Measurements from ENCODE around the gene MRPL53. TPM values are rescaled to one million over a fixed set of nuclear protein-coding genes. Genes with fewer than 3 reads are reported as not detected.
A peak's percentile ranks its signal among the peaks of the same experiment; 100 is the strongest.

The MRPL53 gene
- total RNA-seq, 1 donor from 2014 or later = 61.5 TPM

- Mint-ChIP-seq H3K36me3 (ENCODE audit: unreplicated experiment) (peaks cover 9% of the 10 kb centered on the region), H3K4me3 (ENCODE audit: unreplicated experiment) (no peak overlapping the region), H3K4me1 (ENCODE audit: unreplicated experiment) (peaks cover 35% of the 10 kb centered on the region), H3K27ac (ENCODE audit: unreplicated experiment) (no peak overlapping the region), H3K27me3 (ENCODE audit: unreplicated experiment) (peaks cover 50% of the 10 kb centered on the region), H3K9me3 (ENCODE audit: unreplicated experiment) (no peaks in the 10 kb centered on the region)
- DNase-seq (ENCODE audit: extremely low spot score, unreplicated experiment) = no peak
- TF ChIP-seq CTCF (IDR thresholded peaks at IDR 0.05) = no peak
These were observed 37.8 kb upstream of the MRPL53 start for GRCh38 chr2:74510272-74510671.

- Mint-ChIP-seq H3K9me3 (ENCODE audit: unreplicated experiment) (no peaks in the 10 kb centered on the region), H3K27ac (ENCODE audit: unreplicated experiment) (peak overlapping the region; percentile 100), H3K27me3 (ENCODE audit: unreplicated experiment) (peaks cover 41% of the 10 kb centered on the region), H3K4me1 (ENCODE audit: unreplicated experiment) (peaks cover 52% of the 10 kb centered on the region), H3K4me3 (ENCODE audit: unreplicated experiment) (peak overlapping the region; percentile 98), H3K36me3 (ENCODE audit: unreplicated experiment) (peaks cover 20% of the 10 kb centered on the region)
- DNase-seq (ENCODE audit: extremely low spot score, unreplicated experiment) = no peak
- TF ChIP-seq CTCF (IDR thresholded peaks at IDR 0.05) = no peak
These were observed 35.5 kb upstream of the MRPL53 start for GRCh38 chr2:74507926-74508520.

- peaks cover 34% of the 10 kb centered on the region for H3K27me3 Mint-ChIP-seq (ENCODE audit: unreplicated experiment)
These were observed 34.9 kb upstream of the MRPL53 start, which contains the start of gene PCGF1 for GRCh38 chr2:74507145-74507925. TSS of gene PCGF1 (minus strand) at chr2:74507695. CDS start at chr2:74507668, 27 bp downstream.

GRCh38 chr2:74505448-74506246, 33.2 kb upstream of the MRPL53 start:
- Mint-ChIP-seq H3K4me1 (ENCODE audit: unreplicated experiment) (peaks cover 64% of the 10 kb centered on the region), H3K4me3 (ENCODE audit: unreplicated experiment) (peak overlapping the region; percentile 98), H3K27ac (ENCODE audit: unreplicated experiment) (peak overlapping the region; percentile 83), H3K9me3 (ENCODE audit: unreplicated experiment) (no peaks in the 10 kb centered on the region), H3K36me3 (ENCODE audit: unreplicated experiment) (peaks cover 20% of the 10 kb centered on the region), H3K27me3 (ENCODE audit: unreplicated experiment) (peaks cover 27% of the 10 kb centered on the region)
- no peak for DNase-seq (ENCODE audit: extremely low spot score, unreplicated experiment)
- no peak for TF ChIP-seq CTCF (IDR thresholded peaks at IDR 0.05)

More at GRCh38 chr2:74507145-74507925, 34.9 kb upstream of the MRPL53 start, which contains the start of gene PCGF1:
- DNase-seq (ENCODE audit: extremely low spot score, unreplicated experiment) = peak; percentile 98
- Mint-ChIP-seq H3K9me3 (ENCODE audit: unreplicated experiment) (no peaks in the 10 kb centered on the region), H3K36me3 (ENCODE audit: unreplicated experiment) (peaks cover 20% of the 10 kb centered on the region), H3K4me3 (ENCODE audit: unreplicated experiment) (peak within 1 kb of the TSS; percentile 98), H3K27ac (ENCODE audit: unreplicated experiment) (peak within 1 kb of the TSS; percentile 100), H3K4me1 (ENCODE audit: unreplicated experiment) (peaks cover 58% of the 10 kb centered on the region)
- TF ChIP-seq CTCF (IDR thresholded peaks at IDR 0.05) = peak; percentile 49

Data from osteocyte (in vitro differentiated cells).